Measurements from ENCODE around the gene PRR36.

Gene PRR36

GRCh38 chr19:7887408-7888144 lies 13.4 kb upstream of the PRR36 start:
- DNase-seq (ENCODE audit: low read depth), result no peak
- peak overlapping the region; percentile 54 for H3K4me3 ChIP-seq (ENCODE audit: low read depth, low read length)
- in situ Hi-C loops (cut with HindIII; ENCODE audit: low sequenced_read_pairs), result no loop called here
- TF ChIP-seq, protein P1, sequence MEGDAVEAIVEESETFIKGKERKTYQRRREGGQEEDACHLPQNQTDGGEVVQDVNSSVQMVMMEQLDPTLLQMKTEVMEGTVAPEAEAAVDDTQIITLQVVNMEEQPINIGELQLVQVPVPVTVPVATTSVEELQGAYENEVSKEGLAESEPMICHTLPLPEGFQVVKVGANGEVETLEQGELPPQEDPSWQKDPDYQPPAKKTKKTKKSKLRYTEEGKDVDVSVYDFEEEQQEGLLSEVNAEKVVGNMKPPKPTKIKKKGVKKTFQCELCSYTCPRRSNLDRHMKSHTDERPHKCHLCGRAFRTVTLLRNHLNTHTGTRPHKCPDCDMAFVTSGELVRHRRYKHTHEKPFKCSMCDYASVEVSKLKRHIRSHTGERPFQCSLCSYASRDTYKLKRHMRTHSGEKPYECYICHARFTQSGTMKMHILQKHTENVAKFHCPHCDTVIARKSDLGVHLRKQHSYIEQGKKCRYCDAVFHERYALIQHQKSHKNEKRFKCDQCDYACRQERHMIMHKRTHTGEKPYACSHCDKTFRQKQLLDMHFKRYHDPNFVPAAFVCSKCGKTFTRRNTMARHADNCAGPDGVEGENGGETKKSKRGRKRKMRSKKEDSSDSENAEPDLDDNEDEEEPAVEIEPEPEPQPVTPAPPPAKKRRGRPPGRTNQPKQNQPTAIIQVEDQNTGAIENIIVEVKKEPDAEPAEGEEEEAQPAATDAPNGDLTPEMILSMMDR (IDR thresholded peaks at IDR 0.05; ENCODE audit: low read depth, low read length, missing control alignments), result no peak

GRCh38 chr19:7885818-7886217 lies 11.6 kb upstream of the PRR36 start:
- TF ChIP-seq, protein P1 (IDR thresholded peaks at IDR 0.05; ENCODE audit: low read depth, low read length, missing control alignments), result no peak
- H3K4me3 ChIP-seq (ENCODE audit: low read depth, low read length), result no peak overlapping the region
- DNase-seq (ENCODE audit: low read depth), result no peak
- in situ Hi-C loops (cut with HindIII; ENCODE audit: low sequenced_read_pairs), result no loop called here

DNA sequence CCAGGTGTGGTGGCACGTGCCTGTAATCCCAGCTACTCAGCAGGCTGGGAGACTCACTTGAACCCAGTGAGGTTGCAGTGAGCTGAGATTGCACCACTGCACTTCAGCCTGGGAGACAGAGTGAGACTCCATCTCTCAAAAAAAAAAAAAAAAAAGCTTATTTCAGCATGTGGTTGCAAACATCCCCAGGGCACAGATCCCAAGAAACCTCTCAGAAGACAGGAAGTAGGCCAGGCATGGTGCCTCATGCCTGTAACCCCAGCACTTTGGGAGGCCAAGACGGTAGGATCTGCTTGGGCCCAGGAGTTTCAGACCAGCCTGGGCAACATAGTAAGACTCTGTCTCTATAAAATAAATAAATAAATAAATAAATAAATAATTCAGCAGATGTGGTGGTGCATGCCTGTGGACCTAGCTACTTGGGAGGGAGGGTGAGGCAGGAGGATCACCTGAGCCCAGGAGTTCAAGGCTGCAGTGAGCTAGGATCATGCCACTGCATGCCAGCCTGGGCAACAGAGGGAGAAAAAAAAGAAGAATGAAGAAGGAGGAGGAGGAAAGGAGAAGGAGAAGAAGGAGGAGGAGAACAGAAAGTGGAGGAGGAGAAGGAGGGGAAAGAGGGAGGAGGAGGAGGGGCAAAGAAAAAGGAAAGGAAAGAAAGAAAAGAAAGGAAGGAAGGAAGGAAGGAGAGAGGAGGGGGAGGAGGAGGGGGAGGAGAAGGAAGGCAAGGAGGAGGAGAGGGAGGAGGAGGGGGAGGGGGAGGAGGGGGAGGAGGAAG lies 9.8 kb upstream of the PRR36 start:
- TF ChIP-seq, protein P1 (IDR thresholded peaks at IDR 0.05; ENCODE audit: low read depth, low read length, missing control alignments), result no peak
- DNase-seq (ENCODE audit: low read depth), result no peak
- in situ Hi-C loops (cut with HindIII; ENCODE audit: low sequenced_read_pairs), result no loop called here
- no peak overlapping the region for H3K4me3 ChIP-seq (ENCODE audit: low read depth, low read length)

DNA sequence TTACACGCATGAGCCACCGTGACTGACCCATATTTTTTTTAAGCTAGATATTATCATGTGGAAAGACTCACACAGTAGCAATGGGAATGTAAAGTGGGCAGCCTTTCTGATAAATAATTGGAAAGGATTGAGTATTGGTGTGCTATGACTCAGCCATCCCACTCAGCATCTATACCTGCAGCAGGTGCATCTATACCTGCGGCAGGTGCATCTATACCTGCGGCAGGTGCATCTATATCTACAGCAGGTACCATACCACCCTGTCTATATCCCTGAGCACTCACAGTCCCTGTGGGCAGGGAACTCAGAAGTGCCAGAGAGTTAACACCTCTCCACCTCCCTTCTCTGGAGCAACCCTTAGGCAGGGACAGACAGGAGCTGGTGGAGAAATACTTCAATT lies 8.9 kb upstream of the PRR36 start:
- in situ Hi-C loops (cut with HindIII; ENCODE audit: low sequenced_read_pairs), result no loop called here
- DNase-seq (ENCODE audit: low read depth), result no peak
- TF ChIP-seq, protein P1 (IDR thresholded peaks at IDR 0.05; ENCODE audit: low read depth, low read length, missing control alignments), result no peak
- no peak overlapping the region for H3K4me3 ChIP-seq (ENCODE audit: low read depth, low read length)

- in situ Hi-C loops (cut with HindIII; ENCODE audit: low sequenced_read_pairs), result no loop called here
Observed at GRCh38 chr19:7881910-7882309, 7.7 kb upstream of the PRR36 start.

GRCh38 chr19:7879836-7880235 lies 5.6 kb upstream of the PRR36 start:
- TF ChIP-seq, protein P1 (IDR thresholded peaks at IDR 0.05; ENCODE audit: low read depth, low read length, missing control alignments), result no peak
- DNase-seq (ENCODE audit: low read depth), result no peak
- no peak overlapping the region for H3K4me3 ChIP-seq (ENCODE audit: low read depth, low read length)
- in situ Hi-C loops (cut with HindIII; ENCODE audit: low sequenced_read_pairs), result no loop called here

More at GRCh38 chr19:7881910-7882309, 7.7 kb upstream of the PRR36 start:
- TF ChIP-seq, protein P1 (IDR thresholded peaks at IDR 0.05; ENCODE audit: low read depth, low read length, missing control alignments), result no peak
- DNase-seq (ENCODE audit: low read depth), result no peak
- no peak overlapping the region for H3K4me3 ChIP-seq (ENCODE audit: low read depth, low read length)
